ENCODE results near the gene UFM1. TPM values are rescaled to one million over a fixed set of nuclear protein-coding genes. Genes with fewer than 3 reads are reported as not detected.

UFM1 gene
- total RNA-seq, 1 experiment from 2014 or later = 34.6 TPM

DNA sequence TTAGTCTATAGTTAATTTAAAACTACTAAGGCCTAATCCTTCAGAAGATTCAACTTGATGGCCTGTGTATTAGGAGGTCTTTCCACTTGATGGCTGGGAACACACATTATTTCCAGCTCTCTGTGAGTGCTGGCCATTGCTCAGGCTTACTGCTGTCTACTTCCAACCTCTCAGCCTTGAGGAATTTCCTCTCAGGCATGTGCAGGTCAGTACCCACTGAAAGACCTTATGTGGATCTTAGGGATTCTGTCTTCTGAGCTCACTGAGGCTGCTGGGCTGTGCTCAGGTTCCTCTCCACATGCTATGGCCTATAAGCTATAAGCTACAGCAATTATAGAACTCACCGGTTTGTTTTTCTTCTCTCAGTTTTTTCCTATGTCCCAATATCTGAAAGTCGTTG is 11.6 kb upstream of the UFM1 start:
- ChIA-PET POLR2A (interaction anchor here (0.7 to 0.8 kb wide), 2 partner anchors 135 to 339 kb away, joined by 4 to 6 read pairs; no protein-coding TSS in a partner anchor), CTCF (no interaction called here)
- no peaks in the 10 kb centered on the region for H3K9me3 ChIP-seq (ENCODE audit: control insufficient read depth, insufficient read depth, low read depth, low read length)
- ATAC-seq = no peak
- BruUV-seq (replicated peaks) = no TSS peak
- TF ChIP-seq REST (IDR thresholded peaks at IDR 0.05; ENCODE audit: insufficient read depth in 1 of 2, low read depth in 2 of 2, low read length in 1 of 2) (no peak), POLR2AphosphoS5 (IDR thresholded peaks at IDR 0.05; ENCODE audit: low read depth, low read length) (no peak), TCF7L2 (IDR thresholded peaks at IDR 0.05; ENCODE audit: low read depth, low read length) (no peak), CTCF (IDR thresholded peaks at IDR 0.05) (no peak), SIN3A (IDR thresholded peaks at IDR 0.05; ENCODE audit: borderline replicate concordance, insufficient read depth, low read depth, low read length) (no peak)
- H3K4me1 ChIP-seq (ENCODE audit: control insufficient read depth, insufficient read depth, low read length) = no peaks in the 10 kb centered on the region
- no peaks in the 10 kb centered on the region for H3K27me3 ChIP-seq (ENCODE audit: control insufficient read depth, insufficient read depth, low read length)
- no peak overlapping the region for H3K27ac ChIP-seq (ENCODE audit: low read length)
- in situ Hi-C loops (cut with HindIII; ENCODE audit: low pct_unique_long_range_greater_than_20kb, low sequenced_read_pairs) = no loop called here
- H3K4me3 ChIP-seq (ENCODE audit: low read depth in 2 of 2, low read length in 2 of 2) = no peak overlapping the region
- intact Hi-C loops (cut with micrococcal nuclease; ENCODE audit: unreplicated experiment) = no loop called here
- no peaks in the 10 kb centered on the region for H3K36me3 ChIP-seq (ENCODE audit: control insufficient read depth, insufficient read depth, low read length)
- DNase-seq (ENCODE audit: low read depth, low spot score) = no peak

DNA sequence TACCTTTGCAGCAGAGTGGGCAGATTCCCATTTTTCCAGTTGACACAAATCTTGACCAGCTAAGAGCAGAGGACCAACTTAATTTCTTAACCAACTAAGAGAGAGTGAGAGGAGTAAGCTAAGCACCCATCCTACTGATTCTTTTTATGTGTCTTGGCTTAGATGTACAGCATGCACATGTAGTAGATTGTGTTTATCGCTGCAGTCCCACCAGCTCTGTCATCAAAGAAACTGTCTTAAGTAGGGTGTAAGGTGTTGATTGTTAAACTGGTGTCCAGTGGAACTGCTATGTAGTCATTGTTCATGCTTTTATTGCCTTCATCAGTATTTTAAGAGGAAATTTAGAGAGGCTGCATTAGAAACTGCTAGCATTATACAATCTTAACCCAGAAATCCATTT is 9.0 kb upstream of the UFM1 start:
- BruUV-seq (replicated peaks) = no TSS peak
- intact Hi-C loops (cut with micrococcal nuclease; ENCODE audit: unreplicated experiment) (no loop called here), in situ Hi-C loops (cut with HindIII; ENCODE audit: low pct_unique_long_range_greater_than_20kb, low sequenced_read_pairs) (no loop called here)
- ATAC-seq (no peak), DNase-seq (ENCODE audit: low read depth, low spot score) (no peak)
- POLR2A ChIA-PET = no interaction called here
- Histone ChIP-seq H3K4me1 (ENCODE audit: control insufficient read depth, insufficient read depth, low read length) (no peaks in the 10 kb centered on the region), H3K9me3 (ENCODE audit: control insufficient read depth, insufficient read depth, low read depth, low read length) (no peaks in the 10 kb centered on the region), H3K27ac (ENCODE audit: low read length) (no peak overlapping the region), H3K4me3 (ENCODE audit: low read depth in 2 of 2, low read length in 2 of 2) (no peak overlapping the region), H3K27me3 (ENCODE audit: control insufficient read depth, insufficient read depth, low read length) (no peaks in the 10 kb centered on the region), H3K36me3 (ENCODE audit: control insufficient read depth, insufficient read depth, low read length) (no peaks in the 10 kb centered on the region)
- TF ChIP-seq SIN3A (IDR thresholded peaks at IDR 0.05; ENCODE audit: borderline replicate concordance, insufficient read depth, low read depth, low read length) = no peak
- TF ChIP-seq TCF7L2 (IDR thresholded peaks at IDR 0.05; ENCODE audit: low read depth, low read length) = no peak
- TF ChIP-seq POLR2AphosphoS5 (IDR thresholded peaks at IDR 0.05; ENCODE audit: low read depth, low read length) = no peak
- no peak for TF ChIP-seq REST (IDR thresholded peaks at IDR 0.05; ENCODE audit: insufficient read depth in 1 of 2, low read depth in 2 of 2, low read length in 1 of 2)
- no peak for TF ChIP-seq CTCF (IDR thresholded peaks at IDR 0.05)
- CTCF ChIA-PET = no interaction called here

Measured in Panc1 (cell line).